ENCODE data around the gene TSPEAR. TPM values are rescaled to one million over a fixed set of nuclear protein-coding genes. Genes with fewer than 3 reads are reported as not detected.

TSPEAR gene
- total and polyA plus RNA-seq, 2 donors from 2014 or later, result 0.09 to 0.22 TPM

DNA sequence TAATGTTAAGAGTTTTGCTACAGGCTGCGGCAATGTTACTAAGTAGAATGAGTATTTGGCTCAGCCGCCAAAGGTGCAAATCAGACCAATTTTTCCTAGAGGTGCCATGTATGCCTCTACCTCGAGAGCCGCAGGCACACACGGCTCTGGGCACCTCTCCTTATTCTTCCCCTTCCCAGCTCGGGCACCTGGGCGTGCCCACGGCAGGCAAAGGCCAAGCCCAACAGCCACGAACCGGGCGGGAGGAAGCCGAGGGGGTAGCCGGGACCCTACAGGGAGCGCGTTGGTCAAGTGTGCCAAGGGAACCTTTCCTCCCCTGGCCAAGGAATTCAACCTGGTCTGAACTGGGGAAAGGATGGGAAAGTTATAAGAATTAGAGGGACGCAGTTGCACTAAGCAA lies 225.1 kb downstream of the TSPEAR start:
- DNase-seq, result no peak
- H3K27ac ChIP-seq (ENCODE audit: low read depth in 2 of 2, low read length in 2 of 2), result no peak overlapping the region

DNA sequence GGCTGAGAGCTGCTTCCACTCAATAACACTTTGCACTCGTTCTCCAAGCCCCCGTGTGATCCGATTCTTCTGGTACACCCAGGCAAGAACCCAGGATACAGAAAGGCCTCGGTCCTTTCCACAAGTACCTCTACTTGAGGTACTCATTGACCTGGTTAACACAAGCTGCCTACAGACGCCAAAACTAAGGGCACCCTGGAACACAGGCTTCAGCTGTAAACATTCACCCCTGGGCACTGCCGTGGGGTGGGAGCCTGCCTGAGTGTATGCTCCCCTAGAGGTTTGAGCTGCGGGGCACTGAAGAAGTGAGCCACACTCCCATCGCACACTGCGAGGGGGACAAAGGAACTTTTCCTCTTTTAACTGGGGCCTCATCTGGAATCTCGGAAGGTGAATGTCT lies 225.6 kb downstream of the TSPEAR start:
- Histone ChIP-seq H3K9me3 (ENCODE audit: control insufficient read depth in 2 of 3, insufficient read depth in 1 of 3, low read length in 3 of 3) (no peaks in the 10 kb centered on the region), H3K4me1 (ENCODE audit: control insufficient read depth in 2 of 3, insufficient read depth in 2 of 3, low read depth in 1 of 3, low read length in 3 of 3) (no peaks in the 10 kb centered on the region), H3K4me3 (ENCODE audit: low read length in 3 of 3) (no peak overlapping the region), H3K27me3 (ENCODE audit: control insufficient read depth, insufficient read depth, low read length) (no peaks in the 10 kb centered on the region), H3K27ac (ENCODE audit: low read depth in 2 of 2, low read length in 2 of 2) (no peak overlapping the region), H3K9ac (ENCODE audit: low read length in 3 of 3) (no peak overlapping the region), H3K36me3 (ENCODE audit: control insufficient read depth in 2 of 3, insufficient read depth in 3 of 3, low read length in 3 of 3) (no peaks in the 10 kb centered on the region)
- DNase-seq (no peak), FAIRE-seq (no peak)
- TF ChIP-seq, protein P1, sequence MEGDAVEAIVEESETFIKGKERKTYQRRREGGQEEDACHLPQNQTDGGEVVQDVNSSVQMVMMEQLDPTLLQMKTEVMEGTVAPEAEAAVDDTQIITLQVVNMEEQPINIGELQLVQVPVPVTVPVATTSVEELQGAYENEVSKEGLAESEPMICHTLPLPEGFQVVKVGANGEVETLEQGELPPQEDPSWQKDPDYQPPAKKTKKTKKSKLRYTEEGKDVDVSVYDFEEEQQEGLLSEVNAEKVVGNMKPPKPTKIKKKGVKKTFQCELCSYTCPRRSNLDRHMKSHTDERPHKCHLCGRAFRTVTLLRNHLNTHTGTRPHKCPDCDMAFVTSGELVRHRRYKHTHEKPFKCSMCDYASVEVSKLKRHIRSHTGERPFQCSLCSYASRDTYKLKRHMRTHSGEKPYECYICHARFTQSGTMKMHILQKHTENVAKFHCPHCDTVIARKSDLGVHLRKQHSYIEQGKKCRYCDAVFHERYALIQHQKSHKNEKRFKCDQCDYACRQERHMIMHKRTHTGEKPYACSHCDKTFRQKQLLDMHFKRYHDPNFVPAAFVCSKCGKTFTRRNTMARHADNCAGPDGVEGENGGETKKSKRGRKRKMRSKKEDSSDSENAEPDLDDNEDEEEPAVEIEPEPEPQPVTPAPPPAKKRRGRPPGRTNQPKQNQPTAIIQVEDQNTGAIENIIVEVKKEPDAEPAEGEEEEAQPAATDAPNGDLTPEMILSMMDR (IDR thresholded peaks at IDR 0.05; ENCODE audit: borderline replicate concordance, extremely low read depth, insufficient read depth), result no peak
- intact Hi-C loops (cut with DNase I), result no loop called here

More for the DNA sequence above, 225.1 kb downstream of the TSPEAR start:
- Histone ChIP-seq H3K9me3 (ENCODE audit: control insufficient read depth in 2 of 3, insufficient read depth in 1 of 3, low read length in 3 of 3) (no peaks in the 10 kb centered on the region), H3K9ac (ENCODE audit: low read length in 3 of 3) (no peak overlapping the region), H3K27me3 (ENCODE audit: control insufficient read depth, insufficient read depth, low read length) (no peaks in the 10 kb centered on the region), H3K36me3 (ENCODE audit: control insufficient read depth in 2 of 3, insufficient read depth in 3 of 3, low read length in 3 of 3) (no peaks in the 10 kb centered on the region), H3K4me3 (ENCODE audit: low read length in 3 of 3) (no peak overlapping the region), H3K4me1 (ENCODE audit: control insufficient read depth in 2 of 3, insufficient read depth in 2 of 3, low read depth in 1 of 3, low read length in 3 of 3) (no peaks in the 10 kb centered on the region)
- intact Hi-C loops (cut with DNase I), result no loop called here
- no peak for FAIRE-seq
- TF ChIP-seq, protein P1 (IDR thresholded peaks at IDR 0.05; ENCODE audit: borderline replicate concordance, extremely low read depth, insufficient read depth), result no peak

DNA sequence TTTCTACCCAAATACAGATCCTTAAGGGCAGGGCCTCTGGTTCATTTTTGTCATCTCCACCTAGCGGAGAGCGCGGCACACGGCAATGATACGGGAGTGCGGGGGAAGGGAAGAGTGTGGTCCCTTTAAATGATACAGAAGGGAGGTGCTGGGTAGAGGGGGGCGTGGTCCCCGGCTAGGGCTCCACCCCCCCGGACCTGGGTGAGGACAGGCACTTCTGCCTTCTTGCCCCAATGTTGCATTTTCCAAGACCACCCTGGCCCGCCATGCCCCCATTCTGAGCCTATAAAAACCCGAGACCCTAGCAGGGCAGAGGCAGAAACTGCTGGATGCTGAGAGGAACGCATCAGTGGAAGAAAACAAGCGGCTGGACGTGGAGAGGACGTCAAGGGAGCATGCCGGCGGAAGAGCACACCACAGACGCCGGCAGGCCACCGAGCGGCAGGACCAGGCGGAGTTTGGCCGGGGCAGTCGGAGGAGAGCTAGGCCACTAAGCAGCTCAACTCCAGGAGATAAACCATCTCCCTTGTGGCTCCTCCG lies 226.0 kb downstream of the TSPEAR start:
- H3K4me3 ChIP-seq (ENCODE audit: low read length in 3 of 3), result no peak overlapping the region
- DNase-seq, result peak in 1 of 5 donors; percentile 34
- no peaks in the 10 kb centered on the region for H3K36me3 ChIP-seq (ENCODE audit: control insufficient read depth in 2 of 3, insufficient read depth in 3 of 3, low read length in 3 of 3)
- TF ChIP-seq, protein P1 (IDR thresholded peaks at IDR 0.05; ENCODE audit: borderline replicate concordance, extremely low read depth, insufficient read depth), result no peak
- no peaks in the 10 kb centered on the region for H3K27me3 ChIP-seq (ENCODE audit: control insufficient read depth, insufficient read depth, low read length)
- H3K27ac ChIP-seq (ENCODE audit: low read depth in 2 of 2, low read length in 2 of 2), result no peak overlapping the region
- no peaks in the 10 kb centered on the region for H3K4me1 ChIP-seq (ENCODE audit: control insufficient read depth in 2 of 3, insufficient read depth in 2 of 3, low read depth in 1 of 3, low read length in 3 of 3)
- FAIRE-seq, result no peak
- H3K9ac ChIP-seq (ENCODE audit: low read length in 3 of 3), result no peak overlapping the region
- H3K9me3 ChIP-seq (ENCODE audit: control insufficient read depth in 2 of 3, insufficient read depth in 1 of 3, low read length in 3 of 3), result no peaks in the 10 kb centered on the region
- intact Hi-C loops (cut with DNase I), result no loop called here

All from kidney (tissue), 14 donors.